HCT116 (cell line): ENCODE results near the gene GPR176. TPM values are rescaled to one million over a fixed set of nuclear protein-coding genes. Genes with fewer than 3 reads are reported as not detected.

Source experiments
- ATAC-seq: fragments of 200-7000 bp; cut with Tn5 transposase; 2 replicates; pipeline ENCODE4 v1.9.1; 2020; ENCODE audit warnings: mild to moderate bottlenecking, moderate library complexity
- BruUV-seq: library from RNA; stranded (reverse); fragments of 400-500 nt; replicated peaks from 2 replicates; lab custom pipeline; 2021; lab: Mats Ljungman, UMichigan
- CTCF ChIA-PET: fragments of 300-600 bp; sonication (Branson Sonifier 250); formaldehyde crosslinking; loops from one replicate; lab custom pipeline; 2021; ENCODE audit warnings: antibody characterized with exemption; lab: Charles Lee
- POLR2A ChIA-PET: fragments of 300-600, 350-600 bp; sonication (Branson Sonifier 250); formaldehyde crosslinking; loops from one replicate; lab custom pipeline; 2021; ENCODE audit warnings: antibody characterized with exemption; lab: Charles Lee
- RAD21 ChIA-PET, 2 experiments: fragments of 300-600 bp; sonication (Branson Sonifier 250); formaldehyde crosslinking; loops; one replicate each; lab custom pipeline; 2023; ENCODE audit warnings: low total read pairs in 2 of 2; ENCODE audit not compliant: uncharacterized antibody in 2 of 2, unreplicated experiment in 2 of 2, low non-redundant PET in 1 of 2; lab: Charles Lee
- DNase-seq: peaks from one replicate; pipeline ENCODE4 v3.0.0-alpha.2; 2010; ENCODE audit warnings: low read depth, low spot score
- H2AFZ ChIP-seq: fragments of 200-600 bp; shearing (Covaris generic), sonication (generic); 2 replicates; pipeline ENCODE4 v1.6.1; 2017; ENCODE audit warnings: low read depth, mixed run types, mixed read lengths, antibody characterized with exemption, low read length; ENCODE audit not compliant: poor library complexity, severe bottlenecking
- H3K27ac ChIP-seq: 2 replicates; pipeline ENCODE4 v1.5.1; 2012; ENCODE audit warnings: low read depth, low read length
- H3K27me3 ChIP-seq: fragments of 200-600 bp; sonication (generic); 2 replicates; pipeline ENCODE4 v1.6.1; 2016; ENCODE audit warnings: mixed run types, low read length, mixed read lengths; ENCODE audit not compliant: insufficient read depth
- H3K36me3 ChIP-seq, 2 experiments: fragments of 200-500 bp in 1 of 2; fragments of 200-600 bp in 1 of 2; sonication (Bioruptor generic) in 1 of 2; sonication (generic) in 1 of 2; 2 replicates each; pipeline versions ENCODE4 v1.5.1 to v1.6.1; 2014 to 2016; ENCODE audit warnings: low read length in 2 of 2, inconsistent platforms in 1 of 2, mixed read lengths in 1 of 2, mixed run types in 1 of 2; ENCODE audit not compliant: insufficient read depth in 2 of 2, control insufficient read depth in 1 of 2
- H3K4me1 ChIP-seq, 2 experiments: fragments of 200-600 bp in 1 of 2; sonication (generic) in 1 of 2; 2 replicates each; pipeline versions ENCODE4 v1.5.1 to v1.6.1; 2012 to 2017; ENCODE audit warnings: low read length in 2 of 2, inconsistent platforms in 1 of 2, mild to moderate bottlenecking in 1 of 2, mixed read lengths in 1 of 2, mixed run types in 1 of 2, moderate library complexity in 1 of 2; ENCODE audit not compliant: insufficient read depth in 2 of 2, control insufficient read depth in 1 of 2
- H3K4me2 ChIP-seq: fragments of 200-600 bp; sonication (generic); 2 replicates; pipeline ENCODE4 v1.6.1; 2017; ENCODE audit warnings: mixed run types, low read length, mixed read lengths
- H3K4me3 ChIP-seq, 2 experiments: fragments of 200-600 bp in 1 of 2; sonication (generic) in 1 of 2; replicated peaks in 1 of 2; 2 replicates each; pipeline ENCODE4 v1.5.1; 2011 to 2016; ENCODE audit warnings: low read length in 2 of 2, control low read depth in 1 of 2, low read depth in 1 of 2, mild to moderate bottlenecking in 1 of 2, mixed read lengths in 1 of 2, mixed run types in 1 of 2
- H3K79me2 ChIP-seq: fragments of 200-600 bp; sonication (generic); 2 replicates; pipeline ENCODE4 v1.6.1; 2017; ENCODE audit warnings: mild to moderate bottlenecking, mixed run types, low read length, moderate library complexity, mixed read lengths; ENCODE audit not compliant: insufficient read depth
- H3K9ac ChIP-seq: fragments of 200-600 bp; sonication (generic); 2 replicates; pipeline ENCODE4 v1.6.1; 2016; ENCODE audit warnings: low read length, mixed read lengths
- H3K9me2 ChIP-seq: fragments of 200-600 bp; sonication (generic), shearing (Covaris generic); 2 replicates; pipeline ENCODE4 v1.6.1; 2017; ENCODE audit warnings: mixed run types, mild to moderate bottlenecking, moderate library complexity; ENCODE audit not compliant: insufficient read depth
- H3K9me3 ChIP-seq, 2 experiments: fragments of 200-500 bp in 1 of 2; fragments of 200-600 bp in 1 of 2; sonication (Bioruptor generic) in 1 of 2; sonication (generic) in 1 of 2; 2 replicates each; pipeline ENCODE4 v1.6.1; 2014 to 2017; ENCODE audit warnings: low read length in 2 of 2, mixed read lengths in 2 of 2, inconsistent platforms in 1 of 2, low read depth in 1 of 2, mild to moderate bottlenecking in 1 of 2, mixed run types in 1 of 2, moderate library complexity in 1 of 2; ENCODE audit not compliant: control insufficient read depth in 1 of 2, insufficient read depth in 1 of 2
- H4K20me1 ChIP-seq: fragments of 200-600 bp; sonication (generic), shearing (Covaris generic); 2 replicates; pipeline ENCODE4 v1.6.1; 2017; ENCODE audit warnings: mixed run types, mild to moderate bottlenecking, moderate library complexity; ENCODE audit not compliant: insufficient read depth
- CEBPB ChIP-seq: IDR thresholded peaks from 2 replicates; pipeline ENCODE4 v1.6.1; 2012; ENCODE audit warnings: low read depth
- EGR1 ChIP-seq: IDR thresholded peaks from 2 replicates; pipeline ENCODE4 v1.6.1; 2012; ENCODE audit warnings: low read depth
- ELF1 ChIP-seq: IDR thresholded peaks from 2 replicates; pipeline ENCODE4 v1.6.1; 2012; ENCODE audit warnings: low read depth, borderline replicate concordance
- EZH2 ChIP-seq: fragments of 200-600 bp; sonication (generic); IDR thresholded peaks from 2 replicates; pipeline ENCODE4 v1.6.1; 2017; ENCODE audit warnings: antibody characterized with exemption, mixed run types
- REST ChIP-seq: IDR thresholded peaks from 2 replicates; pipeline ENCODE4 v1.6.1; 2012; ENCODE audit warnings: low read depth
- SIN3A ChIP-seq: IDR thresholded peaks from 2 replicates; pipeline ENCODE4 v1.6.1; 2012; ENCODE audit warnings: low read depth
- SP1 ChIP-seq: IDR thresholded peaks from 2 replicates; pipeline ENCODE4 v1.6.1; 2012; ENCODE audit warnings: low read depth
- SRF ChIP-seq: IDR thresholded peaks from 2 replicates; pipeline ENCODE4 v1.6.1; 2012; ENCODE audit warnings: low read depth
- TCF7L2 ChIP-seq: IDR thresholded peaks from 2 replicates; pipeline ENCODE4 v1.7.0; 2011; ENCODE audit warnings: borderline replicate concordance, inconsistent platforms; ENCODE audit not compliant: insufficient read depth, insufficient read length; ENCODE audit errors: extremely low read depth
- YY1 ChIP-seq: IDR thresholded peaks from 2 replicates; pipeline ENCODE4 v1.6.1; 2011; ENCODE audit warnings: low read length, low read depth, moderate library complexity, mild to moderate bottlenecking; ENCODE audit not compliant: insufficient replicate concordance; ENCODE audit errors: extremely low read depth
- ZFX ChIP-seq: fragments of 450-650 bp; IDR thresholded peaks from 2 replicates; pipeline ENCODE4 v1.6.1; 2017
- ZNF274 ChIP-seq: fragments of 200-500 bp; sonication (Bioruptor generic); IDR thresholded peaks from 2 replicates; pipeline ENCODE4 v1.6.1; 2014; ENCODE audit warnings: mild to moderate bottlenecking, low read depth, low read length, inconsistent platforms
- intact Hi-C: fragments of 100-400 bp; cut with micrococcal nuclease; formaldehyde crosslinking; loops from 2 replicates; pipeline ENCODE4 v1.10.0; 2022
- total RNA-seq: library from RNA; stranded (reverse); gene quantifications from one replicate; pipeline ENCODE4 v1.2.1, GENCODE V29; 2021; ENCODE audit not compliant: unreplicated experiment
- TF ChIP-seq, protein P1 (sequence below): IDR thresholded peaks from 2 replicates; pipeline ENCODE4 v1.6.1; 2012
- TF ChIP-seq, protein P2 (sequence below), 3 experiments: fragments of 200-600 bp in 1 of 3; sonication (generic) in 1 of 3; IDR thresholded peaks in 2 of 3; conservative IDR thresholded peaks in 1 of 3; 2 replicates each; pipeline ENCODE4 v1.5.1; 2012 to 2017; ENCODE audit warnings: low read depth in 2 of 3, low read length in 2 of 3, antibody characterized with exemption in 1 of 3, borderline replicate concordance in 1 of 3, control low read depth in 1 of 3, mild to moderate bottlenecking in 1 of 3, mixed read lengths in 1 of 3, mixed run types in 1 of 3, moderate library complexity in 1 of 3; ENCODE audit not compliant: insufficient read depth in 1 of 3
- TF ChIP-seq, protein P3 (sequence below): IDR thresholded peaks from 2 replicates; pipeline ENCODE4 v1.6.1; 2011; ENCODE audit warnings: mild to moderate bottlenecking, low read length, moderate library complexity; ENCODE audit not compliant: insufficient replicate concordance; ENCODE audit errors: extremely low read depth

The GPR176 gene
- total RNA-seq, 1 experiment from 2014 or later: 1.7 TPM

GRCh38 chr15:39782441-39783138 is 137.5 kb downstream of the GPR176 start, which contains the start of gene FSIP1 (continued):
- TF ChIP-seq TCF7L2 (peak; percentile 41), ELF1 (peak; percentile 90), ZNF274 (no peak), EZH2 (no peak), CEBPB (no peak)
- TF ChIP-seq, all 23 proteins: peak for 7

- TSS peak; percentile 64 for BruUV-seq
- RAD21 ChIA-PET: interaction anchor here in 1 of 2 experiments (1.0 kb wide), 1 partner anchor 25 kb away, joined by 4 read pairs; no protein-coding TSS in a partner anchor
- no peak for DNase-seq
- TF ChIP-seq SRF: no peak
- no peak for TF ChIP-seq ZNF274
- no peak for TF ChIP-seq YY1
- TF ChIP-seq EGR1: no peak
- no peak for TF ChIP-seq REST
- TF ChIP-seq, protein P1, sequence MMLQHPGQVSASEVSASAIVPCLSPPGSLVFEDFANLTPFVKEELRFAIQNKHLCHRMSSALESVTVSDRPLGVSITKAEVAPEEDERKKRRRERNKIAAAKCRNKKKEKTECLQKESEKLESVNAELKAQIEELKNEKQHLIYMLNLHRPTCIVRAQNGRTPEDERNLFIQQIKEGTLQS: no peak
- TF ChIP-seq ZFX: no peak
- TF ChIP-seq CEBPB: no peak
- TF ChIP-seq SP1: no peak
- no peak for TF ChIP-seq ELF1
- no peak for TF ChIP-seq SIN3A
- TF ChIP-seq, protein P2, sequence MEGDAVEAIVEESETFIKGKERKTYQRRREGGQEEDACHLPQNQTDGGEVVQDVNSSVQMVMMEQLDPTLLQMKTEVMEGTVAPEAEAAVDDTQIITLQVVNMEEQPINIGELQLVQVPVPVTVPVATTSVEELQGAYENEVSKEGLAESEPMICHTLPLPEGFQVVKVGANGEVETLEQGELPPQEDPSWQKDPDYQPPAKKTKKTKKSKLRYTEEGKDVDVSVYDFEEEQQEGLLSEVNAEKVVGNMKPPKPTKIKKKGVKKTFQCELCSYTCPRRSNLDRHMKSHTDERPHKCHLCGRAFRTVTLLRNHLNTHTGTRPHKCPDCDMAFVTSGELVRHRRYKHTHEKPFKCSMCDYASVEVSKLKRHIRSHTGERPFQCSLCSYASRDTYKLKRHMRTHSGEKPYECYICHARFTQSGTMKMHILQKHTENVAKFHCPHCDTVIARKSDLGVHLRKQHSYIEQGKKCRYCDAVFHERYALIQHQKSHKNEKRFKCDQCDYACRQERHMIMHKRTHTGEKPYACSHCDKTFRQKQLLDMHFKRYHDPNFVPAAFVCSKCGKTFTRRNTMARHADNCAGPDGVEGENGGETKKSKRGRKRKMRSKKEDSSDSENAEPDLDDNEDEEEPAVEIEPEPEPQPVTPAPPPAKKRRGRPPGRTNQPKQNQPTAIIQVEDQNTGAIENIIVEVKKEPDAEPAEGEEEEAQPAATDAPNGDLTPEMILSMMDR (IDR thresholded peaks at IDR 0.05 in 2 of 3, conservative IDR thresholded peaks at IDR 0.05 in 1 of 3; ENCODE audit: borderline replicate concordance in 1 of 3, insufficient read depth in 1 of 3, low read depth in 2 of 3, low read length in 2 of 3): no peak
- TF ChIP-seq, protein P3, sequence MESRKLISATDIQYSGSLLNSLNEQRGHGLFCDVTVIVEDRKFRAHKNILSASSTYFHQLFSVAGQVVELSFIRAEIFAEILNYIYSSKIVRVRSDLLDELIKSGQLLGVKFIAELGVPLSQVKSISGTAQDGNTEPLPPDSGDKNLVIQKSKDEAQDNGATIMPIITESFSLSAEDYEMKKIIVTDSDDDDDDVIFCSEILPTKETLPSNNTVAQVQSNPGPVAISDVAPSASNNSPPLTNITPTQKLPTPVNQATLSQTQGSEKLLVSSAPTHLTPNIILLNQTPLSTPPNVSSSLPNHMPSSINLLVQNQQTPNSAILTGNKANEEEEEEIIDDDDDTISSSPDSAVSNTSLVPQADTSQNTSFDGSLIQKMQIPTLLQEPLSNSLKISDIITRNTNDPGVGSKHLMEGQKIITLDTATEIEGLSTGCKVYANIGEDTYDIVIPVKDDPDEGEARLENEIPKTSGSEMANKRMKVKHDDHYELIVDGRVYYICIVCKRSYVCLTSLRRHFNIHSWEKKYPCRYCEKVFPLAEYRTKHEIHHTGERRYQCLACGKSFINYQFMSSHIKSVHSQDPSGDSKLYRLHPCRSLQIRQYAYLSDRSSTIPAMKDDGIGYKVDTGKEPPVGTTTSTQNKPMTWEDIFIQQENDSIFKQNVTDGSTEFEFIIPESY: no peak
- TF ChIP-seq EZH2: no peak
Measured at GRCh38 chr15:39781967-39782302, 138.1 kb downstream of the GPR176 start.

More at GRCh38 chr15:39781967-39782302, 138.1 kb downstream of the GPR176 start:
- Histone ChIP-seq H3K27me3 (no peaks in the 10 kb centered on the region), H3K27ac (peak overlapping the region; percentile 46; the same call in 1 of the 2 replicates), H3K79me2 (peaks cover 11% of the 10 kb centered on the region), H3K4me2 (peak overlapping the region; percentile 79), H3K9me2 (no peaks in the 10 kb centered on the region), H3K4me1 (peaks cover 21 to 23% of the 10 kb centered on the region in 2 experiments), H3K36me3 (peaks cover 0 to 3% of the 10 kb centered on the region in 2 experiments; a peak in 1 of 4 replicates), H3K9ac (peak overlapping the region; percentile 48), H3K4me3 (peak overlapping the region; percentile 35 to 75), H3K9me3 (no peaks in the 10 kb centered on the region), H4K20me1 (no peaks in the 10 kb centered on the region), H2AFZ (peak overlapping the region; percentile 96)
- ChIA-PET POLR2A (interaction anchor here (1.0 kb wide), 1 partner anchor 25 kb away, joined by 3 read pairs; no protein-coding TSS in a partner anchor), CTCF (interaction anchor here (0.9 to 1.4 kb wide), 4 partner anchors 23 to 327 kb away, joined by 3 to 5 read pairs (median 4); partner anchors contain the start of gene BMF)
- intact Hi-C loops: loop anchor here (10.0 kb wide), 1 partner anchor 493 kb away; no protein-coding TSS in a partner anchor
- ATAC-seq: no peak
